SK-MEL-5 (cell line): ENCODE data around the gene PTCSC3. TPM values are rescaled to one million over a fixed set of nuclear protein-coding genes. Genes with fewer than 3 reads are reported as not detected.

Source experiments
- DNase-seq: peaks from one replicate; pipeline ENCODE4 v3.0.0-alpha.2; 2016; ENCODE audit warnings: low read depth, low spot score
- in situ Hi-C: cut with HindIII; loops from 2 replicates; pipeline ENCODE4 v1.10.0; 2016; ENCODE audit warnings: low sequenced_read_pairs, high pct_unique_total_duplicates, low pct_unique_long_range_greater_than_20kb
- total RNA-seq: library from RNA; depleted of rRNA; stranded (reverse); fragments of >200 nt; shearing (Covaris generic); gene quantifications from 2 replicates; pipeline ENCODE4 v1.2.3, GENCODE V29; 2014; rRNA removed

PTCSC3 gene
- total RNA-seq, 1 experiment from 2014 or later: not detected

DNA sequence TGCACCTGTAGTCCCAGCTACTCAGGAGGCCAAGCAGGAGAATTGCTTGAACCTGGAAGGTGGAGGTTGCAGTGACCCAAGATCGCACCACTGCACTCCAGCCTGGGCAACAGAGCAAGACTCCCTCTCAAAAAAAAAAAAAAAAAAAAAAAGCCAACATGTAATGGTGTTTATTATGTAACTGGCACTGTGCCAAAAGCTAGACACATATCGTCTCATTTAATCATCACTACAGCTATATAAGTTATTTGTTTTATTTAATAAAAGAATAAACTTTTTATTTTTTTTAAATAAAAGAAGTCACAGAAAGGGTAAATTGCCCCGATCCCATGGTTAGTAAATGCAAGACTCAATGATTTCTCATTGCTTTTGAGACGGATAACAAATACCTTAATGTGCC is 76.9 kb downstream of the PTCSC3 start:
- in situ Hi-C loops: no loop called here
- DNase-seq: no peak

DNA sequence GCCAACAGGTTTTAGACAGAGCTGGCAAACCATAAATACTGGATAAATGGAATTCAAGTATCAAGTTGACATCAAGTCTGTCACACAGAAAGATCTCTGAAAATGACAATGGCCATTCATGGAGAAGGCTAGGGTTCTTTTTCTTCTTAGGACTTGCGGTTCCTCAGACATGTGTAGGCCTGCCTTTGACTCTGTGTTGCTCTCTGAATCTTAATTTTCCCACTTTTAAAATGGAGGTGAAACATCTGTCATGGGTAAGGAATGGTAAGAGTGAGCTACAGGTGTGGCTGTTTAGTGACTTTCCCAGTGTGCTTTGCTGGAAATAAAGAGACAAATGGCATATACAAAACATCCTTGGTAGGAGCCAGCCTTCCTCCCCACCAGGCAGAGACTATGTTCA is 79.2 kb downstream of the PTCSC3 start:
- DNase-seq: no peak
- in situ Hi-C loops: no loop called here

DNA sequence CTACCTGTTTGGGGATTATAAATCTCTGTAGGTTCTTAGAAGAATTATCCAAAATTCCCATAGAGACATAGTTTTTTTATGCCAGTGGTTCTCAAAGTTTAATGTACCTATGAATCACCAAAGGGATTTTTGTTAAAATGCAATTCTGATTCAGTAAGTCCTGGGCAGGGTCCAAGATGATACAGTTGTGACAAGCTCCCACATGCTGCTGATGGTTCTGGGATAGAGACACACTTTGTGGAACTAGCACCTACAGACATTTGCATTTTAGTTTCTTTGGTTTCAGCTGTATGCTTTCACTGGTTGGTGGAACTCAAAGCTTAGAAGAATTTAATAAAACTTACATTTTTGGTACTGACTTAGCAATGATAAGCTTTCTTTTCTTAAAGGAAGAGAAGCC is 80.4 kb downstream of the PTCSC3 start:
- DNase-seq: no peak
- in situ Hi-C loops: no loop called here

GRCh38 chr14:36094963-36095362 is 81.6 kb downstream of the PTCSC3 start:
- DNase-seq: no peak
- in situ Hi-C loops: no loop called here

DNA sequence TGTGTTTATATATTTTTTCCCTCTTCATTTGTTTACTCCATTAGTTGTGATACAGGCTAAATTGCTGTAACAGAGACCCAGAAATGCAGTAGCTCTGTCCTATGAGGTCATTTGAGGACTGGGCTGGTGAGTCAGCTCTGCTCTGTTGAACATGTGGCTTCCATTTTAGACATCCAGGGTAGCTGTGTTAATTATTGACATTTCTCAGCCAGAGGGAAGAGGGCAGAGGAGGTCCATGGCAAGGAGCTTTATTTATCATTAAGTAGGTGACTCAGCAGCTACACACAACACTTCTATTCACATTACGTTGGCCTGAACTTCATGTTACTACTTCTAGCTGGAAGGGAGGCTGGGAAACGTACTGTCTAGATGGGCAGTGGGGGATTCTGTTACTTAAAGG is 85.4 kb downstream of the PTCSC3 start:
- peak; percentile 76 for DNase-seq

GRCh38 chr14:36087411-36087810 is 89.1 kb downstream of the PTCSC3 start:
- DNase-seq: no peak
- in situ Hi-C loops: no loop called here

More for the DNA sequence above, 85.4 kb downstream of the PTCSC3 start:
- in situ Hi-C loops: no loop called here

DNA sequence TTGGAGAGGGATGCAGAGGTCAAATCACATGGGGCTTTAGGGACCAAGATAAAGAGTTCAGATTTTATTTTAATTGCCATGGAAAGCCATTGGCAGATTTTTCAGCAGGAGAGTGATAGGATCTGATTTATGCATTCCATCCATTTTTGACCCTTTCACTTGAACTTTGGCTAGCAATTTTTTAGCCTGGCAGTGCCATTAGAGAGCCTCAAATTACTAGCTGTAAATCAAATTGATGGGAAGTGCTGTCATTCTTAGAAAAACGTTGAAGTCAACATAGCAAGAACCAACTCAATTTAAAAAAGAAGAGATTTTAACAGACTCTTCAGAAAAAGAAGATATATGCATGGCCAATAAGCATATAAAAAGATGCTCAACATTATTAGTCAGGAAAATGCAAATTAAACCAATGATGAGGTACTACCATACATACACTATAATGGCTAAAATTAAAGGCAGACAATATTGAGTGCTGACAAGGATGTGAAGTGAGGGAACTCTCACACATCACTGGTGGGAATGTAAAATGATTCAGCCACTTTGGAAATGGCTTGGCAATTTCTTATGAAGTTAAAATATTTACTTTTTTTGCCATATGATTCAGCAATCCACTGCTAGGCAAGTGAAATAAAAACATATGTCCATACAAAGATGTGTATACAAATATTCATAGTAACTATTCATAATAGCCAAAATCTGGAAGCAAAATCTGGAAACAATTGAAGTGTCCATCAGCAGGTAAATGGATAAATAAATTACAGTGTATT is 89.7 kb downstream of the PTCSC3 start:
- in situ Hi-C loops: no loop called here
- DNase-seq: no peak

- DNase-seq: peak; percentile 11
- in situ Hi-C loops: no loop called here
These were observed 90.7 kb downstream of the PTCSC3 start for GRCh38 chr14:36085861-36086260.

Other genes starting within 250 kb of the PTCSC3 start
- gene MBIP, start 143.9 kb upstream of the PTCSC3 start, total RNA-seq: 9.2 and 9.8 TPM in 2 replicates